SW 1271 (cell line): ENCODE results near the gene SHD.
"Not testable (repeated sequence)": the region's sequence is repeated elsewhere in the genome, so short reads cannot be mapped to it uniquely, and the experiment has no call there.

Source experiments
- DNase-seq, 2 experiments: peaks; one replicate each; lab custom pipeline; 2025; lab: John Stamatoyannopoulos, UW

The SHD gene

GRCh38 chr19:4278419-4279266 is at the start of gene SHD:
SHD (plus strand) TSS chr19:4279266; CDS start chr19:4280064, 798 bp downstream.
- DNase-seq = no peak

- not testable (repeated sequence) for DNase-seq
Observed at GRCh38 chr19:4230237-4230636, 48.8 kb upstream of the SHD start.

GRCh38 chr19:4231521-4231920 is 47.5 kb upstream of the SHD start:
- DNase-seq = not testable (repeated sequence)

DNA sequence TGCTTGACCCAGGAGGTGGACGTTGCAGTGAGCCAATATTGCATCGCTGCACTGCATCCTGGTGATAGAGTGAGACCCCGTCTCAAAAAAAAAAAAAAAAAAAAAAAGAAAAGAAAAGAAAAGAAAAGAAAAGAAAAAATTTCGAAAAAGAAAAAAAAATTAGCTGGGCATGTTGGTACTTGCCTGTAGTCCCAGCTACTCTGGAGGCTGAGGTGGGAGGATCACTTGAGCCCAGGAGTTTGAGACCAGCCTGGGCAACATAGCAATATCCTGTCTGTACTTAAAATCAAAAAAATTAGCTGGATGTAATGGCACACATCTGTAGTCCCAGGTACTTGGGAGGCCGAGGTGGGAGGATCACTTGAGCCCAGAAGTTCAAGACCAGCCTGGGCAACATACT is 46.9 kb upstream of the SHD start:
- not testable (repeated sequence) for DNase-seq

DNA sequence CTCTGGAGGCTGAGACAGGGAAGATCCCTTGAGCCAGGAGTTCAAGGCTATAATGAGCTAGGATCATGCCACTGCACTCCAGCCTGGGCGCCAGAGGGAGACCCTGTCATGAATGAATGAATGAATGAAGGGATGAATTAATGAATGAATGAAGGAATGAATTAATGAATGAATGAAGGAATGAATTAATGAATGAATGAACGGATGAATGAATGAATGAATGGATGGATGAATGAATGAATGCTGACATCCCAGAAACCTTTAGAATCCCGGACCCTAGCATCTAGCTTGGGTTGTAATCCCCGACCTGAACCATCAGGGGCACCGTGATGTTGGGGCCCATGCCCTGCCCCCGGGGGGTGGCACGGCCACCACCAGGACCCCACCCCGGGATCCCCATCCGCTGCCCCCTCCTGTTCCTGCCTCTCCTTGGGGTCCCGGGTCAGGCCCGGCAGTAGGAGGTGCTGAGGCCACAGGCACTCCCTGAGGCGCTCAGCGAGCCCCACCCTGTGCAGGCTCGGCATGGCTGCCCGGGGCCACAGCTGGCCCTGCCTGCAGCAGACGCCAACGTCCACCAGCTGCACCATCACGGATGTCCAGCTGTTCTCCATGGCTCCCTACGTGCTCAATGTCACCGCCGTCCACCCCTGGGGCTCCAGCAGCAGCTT is 46.3 kb upstream of the SHD start:
- DNase-seq = peak in 1 of 2 experiments; percentile 47

DNA sequence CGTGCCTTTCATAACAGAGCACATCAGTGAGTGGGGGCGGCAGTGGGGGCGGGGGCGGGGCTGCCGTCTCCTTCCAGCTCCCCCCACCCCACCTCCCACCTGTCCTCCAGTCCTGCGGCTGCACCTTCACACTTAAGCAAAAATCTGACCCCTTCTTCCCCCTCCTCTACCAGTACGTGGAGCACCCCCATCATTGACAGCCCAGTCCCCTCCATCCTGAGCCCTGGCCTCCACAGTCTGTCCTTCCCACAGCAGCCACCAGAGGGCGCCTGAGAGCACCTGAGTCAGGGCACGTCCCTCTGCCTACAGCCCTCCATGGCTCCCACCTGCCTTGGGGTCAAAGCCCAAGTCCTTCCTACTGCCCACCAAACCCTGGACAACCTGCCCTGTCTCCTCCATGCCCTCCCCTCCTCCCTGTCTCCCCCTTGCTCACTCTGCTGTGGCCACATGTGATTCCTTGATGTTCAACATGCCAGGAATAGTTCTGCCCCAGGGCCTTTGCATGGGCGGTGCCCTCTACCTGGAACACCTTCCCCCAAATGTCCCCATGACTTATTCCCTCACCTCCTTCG is 45.7 kb upstream of the SHD start:
- peak in 1 of 2 experiments; percentile 49 for DNase-seq

- no peak for DNase-seq
Observed at GRCh38 chr19:4234142-4234861, 44.8 kb upstream of the SHD start.

DNA sequence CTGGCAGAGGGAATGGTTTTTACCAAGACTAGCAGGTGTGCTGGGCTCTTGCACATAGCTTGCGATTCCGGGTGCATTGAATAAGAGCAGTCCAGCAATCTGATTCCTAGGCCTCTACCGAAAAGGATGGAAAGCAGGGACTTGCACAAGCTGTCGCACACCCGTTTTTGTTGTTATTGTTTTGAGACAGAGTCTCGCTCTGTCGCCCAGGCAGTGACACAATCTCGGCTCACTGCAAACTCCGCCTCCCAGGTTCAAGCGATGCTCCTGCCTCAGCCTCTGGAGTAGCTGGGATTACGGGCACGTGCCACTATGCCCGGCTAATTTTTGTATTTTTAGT is 44.2 kb upstream of the SHD start:
- no peak for DNase-seq

- not testable (repeated sequence) for DNase-seq
Observed at GRCh38 chr19:4237510-4237909, 41.6 kb upstream of the SHD start.

- DNase-seq = no peak
Observed at GRCh38 chr19:4238831-4239230, 40.2 kb upstream of the SHD start.

GRCh38 chr19:4241824-4242430 is 37.1 kb upstream of the SHD start:
- DNase-seq = no peak

- DNase-seq = not testable (repeated sequence)
Observed at GRCh38 chr19:4245938-4246337, 33.1 kb upstream of the SHD start.

- DNase-seq = peak; percentile 98
Observed at GRCh38 chr19:4246767-4247593, 32.1 kb upstream of the SHD start, which contains the start of gene YJU2. YJU2 (plus strand) TSS chr19:4247080; CDS start chr19:4247147, 67 bp downstream.

GRCh38 chr19:4256563-4256962 is 22.5 kb upstream of the SHD start:
- DNase-seq = no peak

DNA sequence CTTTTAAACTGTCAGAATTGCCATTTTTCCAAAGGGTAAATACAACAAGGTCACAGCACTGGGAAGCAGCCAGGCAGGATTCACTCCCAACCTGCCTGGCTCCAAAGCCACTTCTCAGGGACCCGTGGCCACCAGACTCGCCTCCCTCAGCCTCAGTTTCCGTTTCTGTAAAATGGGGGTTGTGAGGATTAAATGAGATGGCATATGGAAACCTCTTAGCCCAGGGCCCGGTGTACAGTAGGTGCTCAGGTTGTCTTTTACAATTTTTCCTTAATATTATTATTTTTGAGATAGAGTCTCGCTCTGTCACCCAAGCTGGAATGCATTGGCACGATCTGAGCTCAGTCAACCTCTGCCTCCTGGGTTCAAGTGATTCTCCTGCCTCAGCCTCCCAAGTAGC is 22.0 kb upstream of the SHD start:
- DNase-seq = no peak

GRCh38 chr19:4258181-4258580 is 20.9 kb upstream of the SHD start:
- DNase-seq = no peak

- DNase-seq = no peak
Observed at GRCh38 chr19:4260613-4261191, 18.4 kb upstream of the SHD start.

DNA sequence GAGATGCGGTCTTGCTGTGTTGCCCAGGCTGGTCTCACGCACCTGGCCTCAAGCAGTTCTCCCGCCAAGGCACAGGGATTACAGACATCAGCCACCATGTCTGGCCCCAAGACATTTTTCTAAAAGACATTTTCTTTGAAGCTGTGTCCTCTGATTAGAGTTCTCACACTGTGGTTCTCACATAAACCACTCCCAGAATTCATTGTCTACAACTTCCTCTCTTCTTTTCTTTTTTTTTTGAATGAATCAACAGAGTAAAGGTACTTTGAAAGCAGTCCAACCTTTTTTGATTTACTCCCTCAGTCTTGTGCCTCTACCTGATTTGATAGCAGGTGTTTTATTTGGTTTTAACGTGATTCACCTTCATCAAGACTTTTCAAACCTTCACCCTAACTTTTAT is 14.3 kb upstream of the SHD start:
- DNase-seq = no peak

GRCh38 chr19:4266253-4267000 is 12.6 kb upstream of the SHD start:
- DNase-seq = no peak
